NB4 (cell line): Measurements from ENCODE around the gene FBXO41.

ENCODE experiments used
- POLR2A ChIP-seq: IDR thresholded peaks from 2 replicates; pipeline ENCODE4 v1.6.1; 2011; ENCODE audit warnings: mild to moderate bottlenecking; ENCODE audit not compliant: insufficient read length; ENCODE audit errors: extremely low read depth
- TF ChIP-seq, protein P1 (sequence below): IDR thresholded peaks from one replicate; pipeline ENCODE4 v1.5.1; 2012; ENCODE audit warnings: low read depth, low read length
- TF ChIP-seq, protein P2 (sequence below): IDR thresholded peaks from 2 replicates; pipeline ENCODE4 v1.6.1; 2011; ENCODE audit warnings: low read depth, low read length

DNA sequence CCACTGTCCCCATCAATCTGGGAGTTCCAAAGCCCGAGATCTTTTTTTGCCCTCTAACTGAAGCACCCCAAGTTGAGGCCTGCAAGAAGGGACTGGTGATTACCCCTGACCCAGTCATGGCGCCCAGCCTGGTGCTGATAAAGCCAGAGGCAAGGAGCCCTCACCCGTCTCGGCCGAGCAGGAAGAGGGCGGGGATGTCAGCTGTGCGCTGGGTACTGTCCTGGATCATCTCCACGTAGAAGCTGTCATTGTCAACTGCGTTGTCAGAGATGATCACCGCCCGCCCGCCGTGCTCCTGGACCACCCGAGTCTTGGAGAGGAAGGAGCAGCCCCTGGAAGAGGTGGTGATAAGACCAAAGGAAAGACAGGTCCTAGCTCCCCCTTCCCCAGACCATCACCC is 55.6 kb downstream of the FBXO41 start:
- TF ChIP-seq, protein P1, sequence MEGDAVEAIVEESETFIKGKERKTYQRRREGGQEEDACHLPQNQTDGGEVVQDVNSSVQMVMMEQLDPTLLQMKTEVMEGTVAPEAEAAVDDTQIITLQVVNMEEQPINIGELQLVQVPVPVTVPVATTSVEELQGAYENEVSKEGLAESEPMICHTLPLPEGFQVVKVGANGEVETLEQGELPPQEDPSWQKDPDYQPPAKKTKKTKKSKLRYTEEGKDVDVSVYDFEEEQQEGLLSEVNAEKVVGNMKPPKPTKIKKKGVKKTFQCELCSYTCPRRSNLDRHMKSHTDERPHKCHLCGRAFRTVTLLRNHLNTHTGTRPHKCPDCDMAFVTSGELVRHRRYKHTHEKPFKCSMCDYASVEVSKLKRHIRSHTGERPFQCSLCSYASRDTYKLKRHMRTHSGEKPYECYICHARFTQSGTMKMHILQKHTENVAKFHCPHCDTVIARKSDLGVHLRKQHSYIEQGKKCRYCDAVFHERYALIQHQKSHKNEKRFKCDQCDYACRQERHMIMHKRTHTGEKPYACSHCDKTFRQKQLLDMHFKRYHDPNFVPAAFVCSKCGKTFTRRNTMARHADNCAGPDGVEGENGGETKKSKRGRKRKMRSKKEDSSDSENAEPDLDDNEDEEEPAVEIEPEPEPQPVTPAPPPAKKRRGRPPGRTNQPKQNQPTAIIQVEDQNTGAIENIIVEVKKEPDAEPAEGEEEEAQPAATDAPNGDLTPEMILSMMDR = no peak
- no peak for TF ChIP-seq POLR2A
- TF ChIP-seq, protein P2, sequence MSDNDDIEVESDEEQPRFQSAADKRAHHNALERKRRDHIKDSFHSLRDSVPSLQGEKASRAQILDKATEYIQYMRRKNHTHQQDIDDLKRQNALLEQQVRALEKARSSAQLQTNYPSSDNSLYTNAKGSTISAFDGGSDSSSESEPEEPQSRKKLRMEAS = no peak
